GM12872 (cell line): ENCODE data around the gene NCR2.

Source experiments
- TF ChIP-seq, protein P1 (sequence below): IDR thresholded peaks from 3 replicates; pipeline ENCODE4 v1.5.1; 2011; ENCODE audit warnings: low read depth, mild to moderate bottlenecking, low read length, moderate library complexity; ENCODE audit not compliant: insufficient read depth

NCR2 gene

DNA sequence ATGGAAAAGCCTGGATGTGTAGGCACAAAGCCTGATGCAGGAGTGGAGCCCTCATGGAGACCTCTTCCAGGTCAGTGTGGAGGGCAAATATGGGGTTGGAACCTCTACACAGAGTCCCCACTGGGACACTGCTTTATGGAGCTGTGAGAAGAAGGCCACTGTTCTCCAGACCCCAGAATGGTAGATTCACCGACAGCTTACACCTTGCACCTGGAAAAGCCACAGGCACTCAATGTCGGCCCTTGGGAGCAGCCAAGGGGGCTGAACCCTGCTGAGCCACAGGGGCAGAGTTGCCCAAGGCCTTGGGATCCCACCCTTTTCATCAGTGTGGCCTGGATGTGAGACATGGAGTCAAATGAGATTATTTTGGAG, 24.9 kb downstream of the NCR2 start:
- TF ChIP-seq, protein P1, sequence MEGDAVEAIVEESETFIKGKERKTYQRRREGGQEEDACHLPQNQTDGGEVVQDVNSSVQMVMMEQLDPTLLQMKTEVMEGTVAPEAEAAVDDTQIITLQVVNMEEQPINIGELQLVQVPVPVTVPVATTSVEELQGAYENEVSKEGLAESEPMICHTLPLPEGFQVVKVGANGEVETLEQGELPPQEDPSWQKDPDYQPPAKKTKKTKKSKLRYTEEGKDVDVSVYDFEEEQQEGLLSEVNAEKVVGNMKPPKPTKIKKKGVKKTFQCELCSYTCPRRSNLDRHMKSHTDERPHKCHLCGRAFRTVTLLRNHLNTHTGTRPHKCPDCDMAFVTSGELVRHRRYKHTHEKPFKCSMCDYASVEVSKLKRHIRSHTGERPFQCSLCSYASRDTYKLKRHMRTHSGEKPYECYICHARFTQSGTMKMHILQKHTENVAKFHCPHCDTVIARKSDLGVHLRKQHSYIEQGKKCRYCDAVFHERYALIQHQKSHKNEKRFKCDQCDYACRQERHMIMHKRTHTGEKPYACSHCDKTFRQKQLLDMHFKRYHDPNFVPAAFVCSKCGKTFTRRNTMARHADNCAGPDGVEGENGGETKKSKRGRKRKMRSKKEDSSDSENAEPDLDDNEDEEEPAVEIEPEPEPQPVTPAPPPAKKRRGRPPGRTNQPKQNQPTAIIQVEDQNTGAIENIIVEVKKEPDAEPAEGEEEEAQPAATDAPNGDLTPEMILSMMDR = no peak

GRCh38 chr6:41366150-41366549, 30.7 kb downstream of the NCR2 start:
- TF ChIP-seq, protein P1 = no peak

DNA sequence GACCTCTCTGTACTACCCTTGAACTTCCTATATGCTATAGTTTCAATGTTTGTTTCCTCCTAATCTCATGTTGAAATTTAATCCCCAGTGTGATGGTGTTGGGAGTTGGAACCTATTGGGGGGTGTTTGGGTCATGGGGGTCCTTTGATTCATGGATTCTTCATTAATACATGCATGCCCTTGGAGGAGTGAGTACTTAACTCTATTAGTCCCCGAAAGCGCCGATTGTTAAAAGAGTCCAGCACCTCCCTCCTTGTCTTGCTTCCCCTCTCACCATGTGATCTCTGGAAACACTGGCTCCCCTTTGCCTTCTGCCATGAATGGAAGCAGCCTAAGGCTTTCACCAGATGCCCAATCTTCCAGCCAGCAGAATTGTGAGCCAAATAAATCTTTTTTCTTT, 31.7 kb downstream of the NCR2 start:
- TF ChIP-seq, protein P1 = no peak

- TF ChIP-seq, protein P1 = peak; percentile 56; the same call in 2 of the 3 replicates
Measured at GRCh38 chr6:41367700-41368099, 32.3 kb downstream of the NCR2 start.

DNA sequence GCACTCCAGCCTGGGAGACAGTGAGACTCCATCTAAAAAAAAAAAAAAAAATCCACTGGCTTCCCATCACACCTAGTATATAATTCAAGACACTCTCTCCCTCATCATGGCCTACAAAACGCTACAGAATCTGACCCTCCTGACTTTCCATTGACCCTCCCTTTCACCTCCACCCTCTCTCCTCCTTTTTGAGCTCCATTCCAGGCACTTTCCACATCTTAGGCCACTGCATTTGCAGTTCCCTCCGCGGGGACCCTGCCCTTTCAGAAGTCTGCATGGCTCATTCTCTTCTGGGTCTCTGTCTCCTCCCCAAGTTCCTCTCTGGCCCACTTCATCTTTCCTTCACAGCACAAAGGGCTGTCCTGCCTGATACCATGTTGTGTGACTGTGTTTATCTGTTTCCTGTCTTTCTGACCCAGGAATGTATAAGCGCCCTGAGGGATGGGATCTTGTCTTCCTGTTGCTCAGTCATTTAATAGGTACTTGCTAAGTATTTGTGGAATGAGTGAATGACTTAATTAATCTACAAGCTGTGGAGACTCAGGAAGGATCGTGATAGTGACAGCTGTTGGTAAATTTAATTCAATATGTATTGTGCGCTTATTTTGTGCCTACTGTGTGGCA, 35.2 kb downstream of the NCR2 start:
- TF ChIP-seq, protein P1 = no peak

DNA sequence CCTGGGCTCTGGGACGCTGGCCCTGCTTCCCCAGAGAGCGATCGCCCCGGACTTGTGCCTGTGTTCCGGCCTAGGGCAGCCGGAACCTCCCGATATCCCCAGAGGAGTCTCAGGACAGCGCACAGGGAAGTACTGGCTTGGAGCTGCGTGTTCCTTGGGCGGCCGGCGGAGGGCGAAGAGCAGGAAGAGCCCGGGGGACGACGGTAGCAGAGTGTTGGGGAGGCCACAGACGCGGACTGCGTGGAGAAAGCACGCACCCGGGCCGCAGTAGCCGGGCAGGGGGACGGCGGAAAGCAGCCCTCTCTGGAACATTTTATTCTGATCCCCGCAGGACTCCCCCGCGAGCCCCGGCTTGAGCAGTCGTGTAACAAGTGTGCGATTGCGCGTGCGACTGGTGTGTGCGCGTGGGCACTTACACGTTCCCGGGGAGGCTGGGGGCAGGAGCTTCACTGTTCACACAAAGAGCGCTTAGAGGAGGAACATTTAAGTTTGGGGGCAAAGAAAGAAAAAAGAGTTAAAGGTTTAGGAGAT, 36.1 kb downstream of the NCR2 start:
- TF ChIP-seq, protein P1 = no peak

DNA sequence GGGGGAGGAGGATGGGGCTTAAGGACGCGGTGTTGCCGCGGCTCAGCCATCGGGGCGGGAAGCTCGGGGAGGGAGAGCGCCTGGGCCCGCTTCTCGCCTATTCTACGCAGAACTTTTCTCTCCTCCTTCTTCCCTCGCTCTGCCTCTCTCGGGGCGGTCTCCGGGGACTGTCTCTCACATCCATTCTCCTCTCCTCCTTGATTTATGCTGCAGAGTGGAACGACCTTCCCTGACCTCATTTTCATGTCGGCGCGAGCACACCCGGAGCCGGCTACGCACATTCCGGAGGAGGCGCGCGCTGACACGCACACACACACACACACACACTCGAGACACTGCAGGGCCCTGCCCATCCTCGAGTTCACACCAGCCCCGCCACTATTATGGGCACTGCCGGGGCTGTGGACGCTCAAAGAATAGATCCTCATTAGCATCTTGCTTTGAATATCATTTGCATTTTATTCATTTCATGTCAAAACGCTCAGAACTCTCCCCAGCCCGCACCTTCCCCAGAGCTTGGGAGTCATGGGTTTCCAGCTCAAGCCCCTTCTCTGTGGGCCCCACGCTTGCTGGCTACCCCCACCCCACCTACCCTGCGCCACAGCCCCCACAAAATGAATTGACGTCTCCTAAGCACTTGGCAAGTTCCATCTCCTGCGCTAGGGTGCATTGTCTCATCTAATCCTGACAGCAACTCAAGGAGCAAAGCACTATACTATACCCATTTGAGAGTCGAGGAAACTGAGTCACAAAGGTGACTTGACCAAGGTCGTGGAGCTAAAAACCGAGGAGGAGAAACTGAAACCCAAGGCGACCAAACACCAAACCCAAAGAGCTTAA, 36.8 kb downstream of the NCR2 start:
- TF ChIP-seq, protein P1 = no peak
